Measurements from ENCODE around the gene TMEM243.

DNA sequence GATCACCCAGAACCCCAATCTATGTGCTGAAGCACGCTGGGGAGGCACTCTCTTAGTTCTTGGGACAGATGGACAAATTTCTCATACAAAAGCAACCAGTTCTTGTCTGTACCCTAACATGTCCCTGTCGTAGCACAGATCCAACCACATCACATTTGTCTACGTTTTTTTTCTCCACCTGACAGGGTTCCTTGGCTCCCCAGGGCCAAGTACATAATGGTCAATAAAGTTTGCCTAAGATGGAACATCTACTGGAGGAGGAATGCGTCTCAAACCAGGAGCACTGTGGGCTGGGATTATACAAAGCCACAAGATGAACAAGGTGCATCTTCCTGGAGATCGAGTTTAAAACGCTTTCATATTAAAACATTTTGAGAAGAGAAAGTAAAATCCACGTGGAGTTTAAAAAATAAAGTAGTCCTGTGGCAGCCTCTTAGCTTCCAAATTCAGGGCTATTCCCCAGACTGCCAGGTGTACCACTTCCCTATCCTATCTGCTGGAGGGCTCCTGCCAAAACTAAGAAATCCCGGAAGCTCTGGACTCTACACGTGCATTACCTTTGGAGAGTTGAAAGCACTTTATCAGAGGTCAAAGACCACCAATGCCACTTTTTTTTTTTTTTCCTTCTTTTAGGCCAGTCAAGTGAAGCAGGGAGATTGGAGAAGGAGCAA, 1.4 kb downstream of the TMEM243 start:
- TF ChIP-seq, protein P1, sequence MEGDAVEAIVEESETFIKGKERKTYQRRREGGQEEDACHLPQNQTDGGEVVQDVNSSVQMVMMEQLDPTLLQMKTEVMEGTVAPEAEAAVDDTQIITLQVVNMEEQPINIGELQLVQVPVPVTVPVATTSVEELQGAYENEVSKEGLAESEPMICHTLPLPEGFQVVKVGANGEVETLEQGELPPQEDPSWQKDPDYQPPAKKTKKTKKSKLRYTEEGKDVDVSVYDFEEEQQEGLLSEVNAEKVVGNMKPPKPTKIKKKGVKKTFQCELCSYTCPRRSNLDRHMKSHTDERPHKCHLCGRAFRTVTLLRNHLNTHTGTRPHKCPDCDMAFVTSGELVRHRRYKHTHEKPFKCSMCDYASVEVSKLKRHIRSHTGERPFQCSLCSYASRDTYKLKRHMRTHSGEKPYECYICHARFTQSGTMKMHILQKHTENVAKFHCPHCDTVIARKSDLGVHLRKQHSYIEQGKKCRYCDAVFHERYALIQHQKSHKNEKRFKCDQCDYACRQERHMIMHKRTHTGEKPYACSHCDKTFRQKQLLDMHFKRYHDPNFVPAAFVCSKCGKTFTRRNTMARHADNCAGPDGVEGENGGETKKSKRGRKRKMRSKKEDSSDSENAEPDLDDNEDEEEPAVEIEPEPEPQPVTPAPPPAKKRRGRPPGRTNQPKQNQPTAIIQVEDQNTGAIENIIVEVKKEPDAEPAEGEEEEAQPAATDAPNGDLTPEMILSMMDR (IDR thresholded peaks at IDR 0.05; ENCODE audit: insufficient read depth, low read length, poor library complexity, severe bottlenecking): no peak
- no peak for TF ChIP-seq EZH2phosphoT487 (conservative IDR thresholded peaks at IDR 0.05; ENCODE audit: low read length)

Measured in SU-DHL-6 (cell line).